Astrocyte (in vitro differentiated cells and primary cell): Measurements from ENCODE around the gene DLGAP4. TPM values are rescaled to one million over a fixed set of nuclear protein-coding genes. Genes with fewer than 3 reads are reported as not detected.

ENCODE experiments used
- DNase-seq: peaks from one replicate; pipeline ENCODE4 v3.0.0-alpha.2; 2010; ENCODE audit warnings: low read depth
- FAIRE-seq: peaks from 2 replicates; lab custom pipeline; 2011; peaks lifted over from hg19 to GRCh38; lab: Jason Lieb, UNC
- H2AFZ ChIP-seq: 2 replicates; pipeline ENCODE4 v1.6.0; 2012; ENCODE audit warnings: low read depth, low read length, inconsistent platforms
- H3K27ac ChIP-seq: 2 replicates; pipeline ENCODE4 v1.5.1; 2011; ENCODE audit warnings: low read depth, low read length, inconsistent platforms
- H3K27me3 ChIP-seq: 2 replicates; pipeline ENCODE4 v1.6.0; 2011; ENCODE audit warnings: low read length, inconsistent platforms; ENCODE audit not compliant: insufficient read depth
- H3K36me3 ChIP-seq: 2 replicates; pipeline ENCODE4 v1.5.1; 2011; ENCODE audit warnings: low read length, inconsistent platforms; ENCODE audit not compliant: insufficient read depth
- H3K4me1 ChIP-seq: 2 replicates; pipeline ENCODE4 v1.5.1; 2011; ENCODE audit warnings: low read length, inconsistent platforms; ENCODE audit not compliant: insufficient read depth
- H3K4me2 ChIP-seq: 2 replicates; pipeline ENCODE4 v1.6.0; 2012; ENCODE audit warnings: low read length, inconsistent platforms
- H3K4me3 ChIP-seq: 2 replicates; pipeline ENCODE4 v1.5.1; 2011; ENCODE audit warnings: low read depth, mild to moderate bottlenecking, low read length, inconsistent platforms; ENCODE audit not compliant: insufficient read depth
- H3K79me2 ChIP-seq: 2 replicates; pipeline ENCODE4 v1.6.0; 2012; ENCODE audit warnings: mild to moderate bottlenecking, low read length, inconsistent platforms; ENCODE audit not compliant: insufficient read depth
- H3K9ac ChIP-seq: 2 replicates; pipeline ENCODE4 v1.6.0; 2012; ENCODE audit warnings: mild to moderate bottlenecking, low read length, inconsistent platforms
- H3K9me3 ChIP-seq: 2 replicates; pipeline ENCODE4 v1.5.1; 2012; ENCODE audit warnings: low read depth, mild to moderate bottlenecking, low read length, inconsistent platforms; ENCODE audit not compliant: insufficient read depth
- H4K20me1 ChIP-seq: 2 replicates; pipeline ENCODE4 v1.6.0; 2012; ENCODE audit warnings: low read length, inconsistent platforms; ENCODE audit not compliant: insufficient read depth
- H3K27ac Mint-ChIP-seq: one replicate; pipeline ENCODE4 v1.8.0; 2021; ENCODE audit warnings: mild to moderate bottlenecking, mixed read lengths; ENCODE audit not compliant: unreplicated experiment
- H3K27me3 Mint-ChIP-seq: one replicate; pipeline ENCODE4 v1.8.0; 2021; ENCODE audit warnings: low read depth, mixed read lengths; ENCODE audit not compliant: unreplicated experiment
- H3K36me3 Mint-ChIP-seq: one replicate; pipeline ENCODE4 v1.8.0; 2021; ENCODE audit warnings: low read depth, mixed read lengths; ENCODE audit not compliant: unreplicated experiment
- H3K4me1 Mint-ChIP-seq: one replicate; pipeline ENCODE4 v1.8.0; 2021; ENCODE audit warnings: low read depth, mixed read lengths; ENCODE audit not compliant: unreplicated experiment
- H3K4me3 Mint-ChIP-seq: one replicate; pipeline ENCODE4 v1.8.0; 2021; ENCODE audit warnings: mild to moderate bottlenecking, moderate library complexity, mixed read lengths; ENCODE audit not compliant: unreplicated experiment
- H3K9me3 Mint-ChIP-seq: one replicate; pipeline ENCODE4 v1.8.0; 2021; ENCODE audit warnings: mild to moderate bottlenecking, mixed read lengths; ENCODE audit not compliant: unreplicated experiment
- CTCF ChIP-seq: IDR thresholded peaks from 2 replicates; pipeline ENCODE4 v1.5.1; 2011; ENCODE audit warnings: low read depth, mild to moderate bottlenecking, inconsistent platforms, low read length, moderate library complexity; ENCODE audit not compliant: insufficient read depth
- EZH2 ChIP-seq: IDR thresholded peaks from 2 replicates; pipeline ENCODE4 v1.6.1; 2012; ENCODE audit warnings: mild to moderate bottlenecking, low read length, inconsistent platforms; ENCODE audit not compliant: insufficient read depth
- total RNA-seq: library from RNA; stranded (reverse); gene quantifications from 2 replicates; pipeline ENCODE4 v1.2.1, GENCODE V29; 2021

The DLGAP4 gene
- total RNA-seq, 1 donor from 2014 or later, result 135 TPM

- H3K4me3 Mint-ChIP-seq, result no peak overlapping the region
- no peak overlapping the region for H3K27ac Mint-ChIP-seq
These were observed 2.2 kb downstream of the DLGAP4 start for GRCh38 chr20:36308353-36308752.

GRCh38 chr20:36308986-36309385 is 2.8 kb downstream of the DLGAP4 start:
- Mint-ChIP-seq H3K4me1 (peaks cover 2% of the 10 kb centered on the region), H3K27ac (no peak overlapping the region), H3K27me3 (peaks cover 69% of the 10 kb centered on the region), H3K9me3 (no peaks in the 10 kb centered on the region), H3K4me3 (no peak overlapping the region), H3K36me3 (no peaks in the 10 kb centered on the region)
- H3K4me2 ChIP-seq, result no peak overlapping the region
- no peaks in the 10 kb centered on the region for H3K9me3 ChIP-seq
- no peaks in the 10 kb centered on the region for H3K4me1 ChIP-seq
- TF ChIP-seq CTCF, result no peak
- TF ChIP-seq EZH2, result no peak
- no peak overlapping the region for H2AFZ ChIP-seq
- DNase-seq (no peak), FAIRE-seq (no peak)
- H3K27me3 ChIP-seq, result peaks cover 56% of the 10 kb centered on the region
- H4K20me1 ChIP-seq, result no peaks in the 10 kb centered on the region
- no peaks in the 10 kb centered on the region for H3K36me3 ChIP-seq
- H3K9ac ChIP-seq, result no peak overlapping the region
- no peak overlapping the region for H3K4me3 ChIP-seq
- H3K79me2 ChIP-seq, result no peaks in the 10 kb centered on the region
- no peak overlapping the region for H3K27ac ChIP-seq

More at GRCh38 chr20:36308353-36308752, 2.2 kb downstream of the DLGAP4 start:
- no peak overlapping the region for H3K4me3 ChIP-seq
- Mint-ChIP-seq H3K27me3 (peaks cover 73% of the 10 kb centered on the region), H3K9me3 (no peaks in the 10 kb centered on the region), H3K36me3 (no peaks in the 10 kb centered on the region), H3K4me1 (peaks cover 2% of the 10 kb centered on the region)
- no peaks in the 10 kb centered on the region for H4K20me1 ChIP-seq
- DNase-seq, result no peak
- peaks cover 63% of the 10 kb centered on the region for H3K27me3 ChIP-seq
- H3K27ac ChIP-seq, result no peak overlapping the region
- H3K4me1 ChIP-seq, result no peaks in the 10 kb centered on the region
- no peaks in the 10 kb centered on the region for H3K36me3 ChIP-seq
- H3K79me2 ChIP-seq, result no peaks in the 10 kb centered on the region
- H3K9ac ChIP-seq, result no peak overlapping the region
- H3K9me3 ChIP-seq, result no peaks in the 10 kb centered on the region
- H2AFZ ChIP-seq, result no peak overlapping the region
- no peak overlapping the region for H3K4me2 ChIP-seq
- TF ChIP-seq EZH2 (no peak), CTCF (no peak)
- no peak for FAIRE-seq

- Histone ChIP-seq H3K9ac (no peak overlapping the region), H2AFZ (no peak overlapping the region), H3K9me3 (no peaks in the 10 kb centered on the region), H3K4me2 (no peak overlapping the region), H4K20me1 (no peaks in the 10 kb centered on the region), H3K79me2 (no peaks in the 10 kb centered on the region), H3K27ac (no peak overlapping the region), H3K4me3 (no peak overlapping the region), H3K27me3 (peaks cover 50% of the 10 kb centered on the region), H3K4me1 (no peaks in the 10 kb centered on the region), H3K36me3 (no peaks in the 10 kb centered on the region)
- Mint-ChIP-seq H3K27ac (no peak overlapping the region), H3K9me3 (no peaks in the 10 kb centered on the region), H3K27me3 (peaks cover 65% of the 10 kb centered on the region), H3K4me1 (peaks cover 2% of the 10 kb centered on the region), H3K4me3 (no peak overlapping the region), H3K36me3 (no peaks in the 10 kb centered on the region)
- no peak for TF ChIP-seq EZH2
- no peak for TF ChIP-seq CTCF
- no peak for FAIRE-seq
- no peak for DNase-seq
These were observed 3.5 kb downstream of the DLGAP4 start for GRCh38 chr20:36309643-36310042.
